Pancreas (tissue), 10 donors: Measurements from ENCODE around the gene TRIO. TPM values are rescaled to one million over a fixed set of nuclear protein-coding genes. Genes with fewer than 3 reads are reported as not detected.

Experiments
- ATAC-seq, 4 donors: fragments of 200-7000 bp; cut with Tn5 transposase; one replicate each; pipeline versions ENCODE4 v1.8.0 to v1.9.1; 2020; ENCODE audit warnings: mild to moderate bottlenecking in 4 of 4, moderate library complexity in 4 of 4
- DNase-seq, 6 donors: peaks; one replicate each; pipeline ENCODE4 v3.0.0-alpha.2; 2020
- FAIRE-seq: peaks from 2 replicates; lab custom pipeline; 2012; peaks lifted over from hg19 to GRCh38; lab: Jason Lieb, UNC
- H3K27ac ChIP-seq, 4 donors: fragments of 200-600 bp; sonication (generic); 1 replicate in 3 of 4; 2 replicates in 1 of 4; pipeline versions ENCODE4 v1.5.0 to v1.8.0; 2020
- H3K27me3 ChIP-seq, 4 donors: fragments of 200-600 bp; one replicate each; pipeline ENCODE4 v1.8.0; 2021
- H3K36me3 ChIP-seq, 3 donors: fragments of 200-600 bp; sonication (generic) in 1 of 3; one replicate each; pipeline versions ENCODE4 v1.5.0 to v1.8.0; 2020 to 2021
- H3K4me1 ChIP-seq, 3 donors: fragments of 200-600 bp; one replicate each; pipeline ENCODE4 v1.8.0; 2021
- H3K4me3 ChIP-seq, 4 donors: fragments of 200-600 bp; sonication (generic) in 2 of 4; one replicate each; pipeline versions ENCODE4 v1.5.0 to v1.8.0; 2020 to 2021
- H3K9me3 ChIP-seq, 4 donors: fragments of 200-600 bp; one replicate each; pipeline ENCODE4 v1.8.0; 2021
- CTCF ChIP-seq, 4 donors: fragments of 200-600 bp; sonication (generic) in 3 of 4; IDR thresholded peaks; one replicate each; pipeline versions ENCODE4 v1.5.0 to v1.8.0; 2021; ENCODE audit warnings: antibody characterized with exemption in 4 of 4
- WGBS, 2 donors: extraction: QIAGEN DNeasy Blood & Tissue Kit; methylation state at CpG; one replicate each; pipeline ENCODE4 v1.1.7; 2013; 5-methylcytosine and 5-hydroxymethylcytosine counted together
- intact Hi-C, 3 donors: fragments of 100-400 bp; cut with DNase I; formaldehyde crosslinking; loops; one replicate each; pipeline versions ENCODE4 v1.11.1 to v1.14.2; 2022
- polyA plus RNA-seq, 2 donors: library from polyadenylated mRNA; stranded (reverse); fragments of 200-250 nt; gene quantifications; one replicate each; pipeline ENCODE4 v1.2.3, GENCODE V29; 2013
- total RNA-seq, 6 donors: library from RNA; stranded (reverse); fragmentation: NEBNext Ultra II Directional in 4 of 6; extraction: Animal tissue kit (Norgen Biotek cat#: 25700) in 4 of 6; gene quantifications; one replicate each; pipeline versions ENCODE4 v1.2.1 to v1.2.4, GENCODE V29; 2021 to 2023
- donor health status: healthy with polysubstance abuse.
- donor health status: DM: no; HTN: no; CAD: no; lungs with moderate emphysema.
- donor health status: DM: no; HTN: no; CAD: no.
- donor health status: control.
- donor health status: control.
- donor health status: Bipolar disorder and iron deficiency.
- donor health status: DM: yes; HTN: yes; CAD: no.
- donor health status: DM: no; HTN: no; CAD: no.
- donor health status: DM: no; HTN: no; CAD: no.
- donor health status: DM: yes; HTN: yes; CAD: no.

The TRIO gene
- total and polyA plus RNA-seq, 8 donors = 27.3 to 82.5 (median 38.3) TPM

- 70 to 78% methylated on average over 1 of the region's 1 CpG for WGBS, 2 donors
- H3K27me3 ChIP-seq = no peaks in the 10 kb centered on the region
- DNase-seq = no peak
- no peaks in the 10 kb centered on the region for H3K9me3 ChIP-seq
- H3K4me1 ChIP-seq = no peaks in the 10 kb centered on the region
- H3K4me3 ChIP-seq = no peak overlapping the region
- H3K36me3 ChIP-seq = no peaks in the 10 kb centered on the region
- FAIRE-seq = no peak
- H3K27ac ChIP-seq = no peak overlapping the region
- no peak for ATAC-seq
- intact Hi-C loops = no loop called here
- TF ChIP-seq CTCF (IDR thresholded peaks at IDR 0.05) = no peak
Observed at GRCh38 chr5:14134083-14134482, 9.1 kb upstream of the TRIO start.

DNA sequence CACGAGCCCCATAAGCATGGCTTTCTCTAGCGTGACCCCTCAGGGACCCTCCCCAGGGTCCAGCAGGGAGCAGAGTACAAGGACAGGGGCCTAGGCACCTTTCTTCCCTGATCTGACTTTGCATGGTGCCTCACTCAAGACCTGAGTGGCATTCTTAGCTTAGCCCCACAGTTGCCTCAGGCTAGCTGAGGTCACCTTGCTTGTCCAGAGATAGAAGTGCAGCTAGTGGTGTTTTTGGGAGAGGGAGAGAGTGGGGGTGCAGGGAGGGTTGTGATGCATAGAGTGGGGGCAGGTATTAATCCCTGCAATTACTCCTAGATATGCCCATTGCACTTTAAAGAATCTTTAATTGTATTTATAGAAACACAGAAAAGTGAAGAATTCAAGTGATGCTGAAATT, 8.4 kb upstream of the TRIO start:
- Histone ChIP-seq H3K36me3 (no peaks in the 10 kb centered on the region), H3K4me1 (no peaks in the 10 kb centered on the region), H3K9me3 (no peaks in the 10 kb centered on the region), H3K4me3 (no peak overlapping the region), H3K27ac (no peak overlapping the region), H3K27me3 (no peaks in the 10 kb centered on the region)
- TF ChIP-seq CTCF (IDR thresholded peaks at IDR 0.05) = no peak
- DNase-seq (no peak), ATAC-seq (no peak), FAIRE-seq (no peak)
- WGBS, 2 donors = 83 to 87% methylated on average over 2 of the region's 2 CpGs
- intact Hi-C loops = no loop called here

DNA sequence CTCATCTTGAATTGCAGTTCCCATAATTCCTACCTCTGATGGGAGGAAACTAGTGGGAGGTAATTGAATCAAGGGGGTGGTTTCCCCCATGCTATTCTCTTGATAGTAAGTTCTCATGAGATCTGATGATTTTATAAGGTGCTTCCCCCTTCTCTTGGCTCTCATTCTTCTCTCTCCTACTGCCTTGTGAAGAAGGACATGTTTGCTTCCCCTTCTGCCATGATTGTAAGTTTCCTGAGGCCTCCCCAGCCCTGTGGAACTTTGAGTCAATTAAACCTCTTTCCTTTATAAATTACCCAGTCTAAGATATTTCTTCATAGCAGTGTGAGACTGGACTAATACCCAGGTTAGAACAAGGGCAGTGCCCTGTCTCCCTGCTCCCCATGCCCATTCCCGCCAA, 7.5 kb upstream of the TRIO start:
- H3K9me3 ChIP-seq = no peaks in the 10 kb centered on the region
- no peak for TF ChIP-seq CTCF (IDR thresholded peaks at IDR 0.05)
- WGBS, 2 donors = 90 to 100% methylated on average over 1 of the region's 1 CpG
- no peaks in the 10 kb centered on the region for H3K27me3 ChIP-seq
- intact Hi-C loops = no loop called here
- ATAC-seq = no peak
- no peak for DNase-seq
- no peaks in the 10 kb centered on the region for H3K36me3 ChIP-seq
- H3K4me1 ChIP-seq = no peaks in the 10 kb centered on the region
- no peak for FAIRE-seq
- no peak overlapping the region for H3K27ac ChIP-seq
- no peak overlapping the region for H3K4me3 ChIP-seq

- H3K36me3 ChIP-seq = no peaks in the 10 kb centered on the region
- H3K4me3 ChIP-seq = no peak overlapping the region
- intact Hi-C loops = no loop called here
- FAIRE-seq (no peak), ATAC-seq (no peak), DNase-seq (no peak)
- no peak overlapping the region for H3K27ac ChIP-seq
- no peak for TF ChIP-seq CTCF (IDR thresholded peaks at IDR 0.05)
- WGBS, 2 donors = 71 to 88% methylated on average over 2 of the region's 2 CpGs
- no peaks in the 10 kb centered on the region for H3K27me3 ChIP-seq
- no peaks in the 10 kb centered on the region for H3K9me3 ChIP-seq
- no peaks in the 10 kb centered on the region for H3K4me1 ChIP-seq
Observed at GRCh38 chr5:14136228-14136627, 6.9 kb upstream of the TRIO start.

GRCh38 chr5:14138608-14139540, 4.3 kb upstream of the TRIO start:
- intact Hi-C loops = no loop called here
- 72 to 82% methylated on average over 11 of the region's 11 CpGs for WGBS, 2 donors
- FAIRE-seq = no peak

More at GRCh38 chr5:14138608-14139540, 4.3 kb upstream of the TRIO start:
- H3K9me3 ChIP-seq = no peaks in the 10 kb centered on the region
- no peaks in the 10 kb centered on the region for H3K4me1 ChIP-seq
- no peak for DNase-seq
- no peak for TF ChIP-seq CTCF (IDR thresholded peaks at IDR 0.05)
- no peaks in the 10 kb centered on the region for H3K36me3 ChIP-seq
- H3K27ac ChIP-seq = no peak overlapping the region
- no peaks in the 10 kb centered on the region for H3K27me3 ChIP-seq
- no peak overlapping the region for H3K4me3 ChIP-seq
- ATAC-seq = no peak
